GM19025 (cell line): Measurements from ENCODE around the gene KRTAP10-4.

ENCODE experiments used
- ATAC-seq: cut with Tn5 transposase; IDR thresholded peaks from one replicate; pipeline ENCODE4 v1.9.1; 2021; ENCODE audit warnings: mild to moderate bottlenecking, low read depth, moderate library complexity; ENCODE audit not compliant: unreplicated experiment

KRTAP10-4 gene

DNA sequence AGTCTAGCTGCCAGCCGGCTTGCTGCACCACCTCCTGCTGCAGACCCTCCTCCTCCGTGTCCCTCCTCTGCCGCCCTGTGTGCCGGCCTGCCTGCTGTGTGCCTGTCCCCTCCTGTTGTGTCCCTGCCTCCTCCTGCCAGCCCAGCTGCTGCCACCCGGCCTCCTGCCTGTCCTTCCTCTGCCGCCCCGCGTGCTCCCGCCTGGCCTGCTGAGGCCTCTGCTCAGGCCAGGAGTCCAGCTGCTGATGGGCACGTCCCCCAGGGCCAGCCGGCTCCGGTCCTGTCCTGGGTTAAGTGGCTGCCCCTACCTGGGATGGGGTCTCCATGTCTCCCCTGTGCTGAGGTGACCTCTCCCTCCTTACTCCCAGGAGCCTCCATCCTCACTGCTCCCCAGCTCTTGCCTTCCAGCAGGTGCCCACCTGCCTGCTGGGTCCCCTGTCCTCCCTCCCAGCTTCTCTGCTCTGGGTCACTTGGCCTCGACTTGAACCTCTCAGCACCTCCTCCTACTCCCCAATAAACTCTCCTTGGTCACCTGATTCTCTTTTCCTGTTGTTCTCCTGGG is 39.2 kb downstream of the KRTAP10-4 start:
- ATAC-seq = no peak

DNA sequence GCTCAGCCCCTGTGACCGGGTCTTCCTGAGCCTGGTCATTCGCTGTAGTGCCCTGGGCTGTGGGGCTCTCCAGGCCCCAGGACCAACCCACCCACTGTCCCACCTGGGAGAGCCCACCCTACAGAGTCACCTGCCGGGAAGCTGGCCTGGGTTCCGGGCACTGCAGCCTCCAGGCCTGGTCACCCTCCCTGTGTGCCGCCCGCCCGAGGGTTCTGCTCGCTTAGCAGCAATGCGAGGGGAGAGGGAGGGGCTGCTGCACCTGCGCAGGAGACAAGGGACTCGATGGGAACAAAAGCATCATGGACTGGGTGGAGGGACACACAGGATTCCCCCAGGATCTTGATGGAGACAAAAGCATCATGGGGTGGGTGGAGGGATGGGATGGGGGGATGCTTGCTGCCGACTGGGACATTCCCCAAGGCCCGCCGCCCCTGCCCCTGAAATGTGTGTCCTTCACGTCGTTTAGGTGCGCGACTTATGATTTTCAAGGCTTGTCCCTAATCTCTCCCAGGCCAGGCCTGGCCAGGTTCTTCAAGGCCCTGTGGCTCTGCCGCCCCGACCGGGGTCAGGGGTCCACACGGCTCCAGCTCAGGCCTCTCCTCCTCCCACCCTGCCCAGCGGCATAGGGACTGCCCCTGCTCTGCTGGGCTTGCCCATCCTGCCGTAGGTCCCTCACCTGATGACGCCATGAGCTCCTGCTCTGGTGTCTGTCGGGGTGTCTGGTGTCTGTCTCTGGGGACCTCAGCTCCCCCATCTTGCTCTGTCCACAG is 40.0 kb downstream of the KRTAP10-4 start:
- no peak for ATAC-seq

DNA sequence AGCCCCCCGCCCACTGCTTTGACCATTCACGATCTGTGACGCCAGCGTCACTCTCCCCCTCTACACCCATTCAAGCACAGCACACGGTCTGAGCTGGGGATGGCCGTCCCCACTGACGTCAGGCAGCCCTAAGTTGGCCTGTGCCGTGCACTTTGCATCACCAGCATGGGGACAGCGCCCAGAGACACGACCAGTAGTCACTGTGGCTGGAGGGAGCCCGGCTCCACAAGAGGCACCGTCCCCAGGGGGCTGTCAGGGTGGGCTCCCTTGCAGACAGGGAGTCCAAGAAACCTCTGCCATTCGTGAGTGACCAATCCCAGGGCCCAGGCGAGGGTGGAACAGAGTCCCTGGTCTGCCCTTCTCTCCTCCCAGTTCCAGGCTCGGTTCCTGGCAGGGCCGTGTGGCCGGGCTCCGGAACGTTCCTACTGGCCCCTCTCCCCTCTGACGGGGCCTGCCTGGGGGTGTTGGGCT is 40.7 kb downstream of the KRTAP10-4 start:
- ATAC-seq = no peak

DNA sequence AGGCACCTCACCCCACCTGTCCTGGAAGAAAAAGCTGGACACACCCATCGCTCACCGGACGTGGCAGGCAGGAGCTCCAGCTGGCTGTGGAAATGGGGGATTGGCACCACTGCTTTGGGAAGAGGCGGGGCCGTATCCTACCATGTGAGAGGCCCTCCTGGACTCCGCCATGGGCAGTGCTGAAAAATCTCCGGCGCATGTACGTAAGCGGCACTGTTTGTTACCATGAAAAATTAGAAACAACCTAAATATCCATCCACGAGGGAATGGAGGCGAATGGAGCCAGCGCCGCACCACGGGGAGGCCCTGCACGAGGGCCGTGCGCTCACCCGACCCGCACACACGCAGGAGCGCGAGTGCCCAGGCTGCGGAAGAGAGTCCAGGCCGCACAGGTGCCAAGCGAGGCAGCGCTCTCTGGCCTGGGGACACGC is 41.4 kb downstream of the KRTAP10-4 start:
- no peak for ATAC-seq

DNA sequence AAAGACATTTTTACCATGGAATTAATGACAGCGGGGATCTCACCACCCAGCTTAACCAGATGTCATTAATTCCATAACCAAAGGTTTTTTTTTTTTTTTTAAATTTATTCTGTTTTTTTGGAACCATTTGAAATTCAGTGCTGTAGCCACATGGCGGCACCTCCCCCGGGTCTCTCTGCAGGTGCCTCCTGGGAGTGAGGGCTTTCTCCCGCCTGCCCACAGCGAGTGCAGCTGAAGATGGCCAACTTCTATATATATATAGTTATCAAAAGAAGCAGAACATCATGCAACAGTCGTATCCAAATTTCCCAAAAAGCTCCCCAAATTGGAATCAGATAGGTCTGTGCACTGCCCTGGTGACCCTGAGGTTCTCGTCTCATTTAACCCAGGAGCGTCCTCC is 41.9 kb downstream of the KRTAP10-4 start:
- ATAC-seq = no peak

DNA sequence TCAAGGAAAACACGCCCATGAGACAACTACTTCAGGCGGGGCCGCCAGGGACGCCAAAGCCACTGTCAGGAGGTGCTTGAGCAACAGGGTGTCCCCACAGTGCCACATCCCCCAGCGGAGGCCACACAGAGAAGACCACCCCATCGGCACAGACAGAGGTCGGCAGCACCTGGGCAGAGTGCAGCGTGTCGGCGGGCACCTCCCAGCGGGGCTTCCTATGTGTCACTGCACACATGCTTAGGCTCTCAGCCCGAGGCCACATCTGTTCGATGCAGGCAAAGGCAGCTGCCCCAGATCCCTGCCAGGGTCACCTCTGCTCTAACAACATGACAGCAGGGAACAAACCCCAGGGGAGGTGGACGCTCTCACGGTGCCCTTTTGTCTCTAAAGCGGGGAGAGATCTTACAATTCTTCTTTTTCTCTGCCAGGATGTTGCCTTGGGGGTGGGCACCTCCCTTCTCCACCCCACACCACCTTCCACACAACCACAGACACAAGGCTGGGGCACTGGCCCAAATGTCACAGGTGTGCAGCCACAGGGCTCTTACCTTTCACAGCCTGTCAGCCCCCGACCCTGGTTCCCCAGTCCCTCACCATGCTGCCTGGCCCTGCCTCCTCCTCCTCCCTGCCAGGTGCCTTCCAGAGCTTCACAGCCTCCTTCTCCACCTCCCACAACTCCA is 42.5 kb downstream of the KRTAP10-4 start:
- ATAC-seq = no peak

DNA sequence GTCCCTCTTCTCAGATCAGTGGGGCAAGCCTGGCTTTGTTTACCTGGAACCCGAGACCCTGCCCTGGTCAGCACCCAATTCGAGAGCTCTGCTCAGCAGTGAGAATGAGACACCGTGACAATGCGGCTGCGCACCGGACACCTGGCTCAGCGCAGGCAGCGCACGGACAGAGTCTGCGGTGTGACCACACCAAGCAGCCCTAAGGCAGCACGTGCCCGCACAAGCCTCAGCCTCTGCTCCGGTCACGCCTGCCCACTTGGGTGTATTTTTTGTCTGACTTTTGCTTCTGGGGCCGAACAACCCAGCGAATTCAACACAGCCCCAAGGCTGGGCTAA is 43.0 kb downstream of the KRTAP10-4 start:
- ATAC-seq = no peak

DNA sequence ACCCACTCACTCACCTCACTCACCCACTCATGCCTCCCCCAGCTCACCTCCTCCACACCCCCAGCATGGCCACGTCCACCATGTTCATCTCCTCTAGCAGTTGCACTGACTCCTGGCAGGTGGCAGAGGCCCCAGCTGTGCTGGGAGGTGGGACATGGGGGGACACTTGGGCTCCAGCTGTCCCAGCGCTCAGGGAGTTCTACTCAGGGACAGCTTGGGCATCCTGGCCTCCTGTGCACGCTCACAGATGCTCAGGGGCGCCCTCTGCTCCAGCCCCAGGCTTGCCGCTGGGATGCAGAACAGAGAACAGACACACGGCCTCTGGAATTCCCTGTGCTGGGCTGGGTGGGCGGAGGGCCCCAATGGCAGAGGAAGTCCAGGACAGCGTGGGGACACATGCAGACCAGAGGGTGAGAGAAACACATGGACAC is 43.6 kb downstream of the KRTAP10-4 start:
- no peak for ATAC-seq

DNA sequence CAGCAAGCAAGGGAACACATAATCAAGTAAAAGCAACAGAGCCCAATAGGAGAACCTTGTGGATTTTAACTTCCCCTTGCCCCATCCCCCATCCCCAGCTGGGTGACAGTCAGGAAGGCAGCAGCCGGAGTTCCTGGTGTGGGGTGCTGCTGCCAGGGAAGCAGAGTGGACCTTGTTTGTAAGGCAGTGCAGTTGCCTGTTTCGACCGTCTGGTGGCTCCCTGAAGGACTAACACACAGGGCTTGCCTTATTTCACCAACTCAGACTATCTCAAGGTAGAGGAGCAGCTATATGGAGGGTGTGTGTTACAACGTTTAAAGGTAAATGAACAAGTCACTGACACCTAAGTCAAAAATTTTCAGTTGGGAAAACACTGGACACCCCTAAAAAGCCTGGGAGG is 45.0 kb downstream of the KRTAP10-4 start:
- no peak for ATAC-seq

DNA sequence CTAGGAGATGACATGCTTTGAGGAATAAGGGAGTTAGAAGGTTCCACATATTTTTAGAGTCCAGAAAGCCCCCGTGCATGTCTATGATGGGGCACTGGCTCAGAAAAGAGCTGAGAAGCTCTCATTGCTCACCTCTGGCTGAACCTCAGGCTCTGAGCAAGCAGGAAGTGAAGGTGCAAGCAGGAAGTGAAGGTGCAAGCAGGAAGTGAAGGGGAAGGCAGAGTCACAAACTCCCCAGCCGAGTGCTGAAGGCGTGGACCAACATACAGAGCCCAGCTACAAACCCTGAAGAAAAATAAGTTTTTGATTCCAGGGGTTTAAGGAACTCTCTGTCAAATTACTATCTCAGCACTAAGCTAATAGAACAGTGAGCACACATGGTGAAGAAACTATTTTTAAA is 45.4 kb downstream of the KRTAP10-4 start:
- no peak for ATAC-seq

DNA sequence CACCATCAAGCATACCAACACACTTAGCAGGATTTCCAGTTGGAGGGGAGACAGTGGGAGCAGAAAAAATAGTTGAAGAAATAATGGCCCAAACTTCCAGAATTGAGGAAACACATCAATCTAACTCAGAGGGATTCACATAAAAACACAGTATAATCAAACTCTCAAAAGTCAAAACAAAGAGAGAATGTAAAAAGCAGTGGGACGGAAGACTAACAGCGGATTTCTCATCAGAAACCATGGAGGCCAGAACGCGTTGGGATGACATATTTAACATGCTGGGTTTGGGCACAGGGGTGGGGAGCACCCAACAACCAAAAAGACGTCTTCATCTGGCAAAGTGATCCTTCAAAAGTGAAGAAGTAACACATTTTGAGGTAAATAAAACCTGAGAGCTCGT is 46.4 kb downstream of the KRTAP10-4 start:
- ATAC-seq = no peak

DNA sequence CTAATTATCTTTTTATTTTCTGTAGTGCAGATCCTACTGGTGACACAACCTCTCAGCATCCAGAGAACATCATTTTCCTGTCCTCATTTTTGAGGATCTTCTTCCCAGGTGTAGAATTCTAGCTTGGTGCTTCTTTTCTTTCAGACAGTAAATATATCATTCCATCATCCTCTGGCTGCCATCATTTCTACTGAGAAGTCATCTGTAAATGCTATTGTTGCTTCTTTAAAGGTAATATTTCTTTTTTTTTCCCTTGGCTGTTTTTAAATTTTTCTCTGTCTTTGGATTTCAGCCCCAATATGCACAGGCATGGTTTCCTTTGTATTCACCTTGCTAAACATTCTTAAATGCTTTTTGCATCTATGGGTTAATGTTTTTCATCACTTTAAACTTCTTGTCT is 50.0 kb downstream of the KRTAP10-4 start:
- no peak for ATAC-seq
